ENCODE data around the gene YIF1A.
"Not testable (repeated sequence)": the region's sequence is repeated elsewhere in the genome, so short reads cannot be mapped to it uniquely, and the experiment has no call there.

YIF1A gene

DNA sequence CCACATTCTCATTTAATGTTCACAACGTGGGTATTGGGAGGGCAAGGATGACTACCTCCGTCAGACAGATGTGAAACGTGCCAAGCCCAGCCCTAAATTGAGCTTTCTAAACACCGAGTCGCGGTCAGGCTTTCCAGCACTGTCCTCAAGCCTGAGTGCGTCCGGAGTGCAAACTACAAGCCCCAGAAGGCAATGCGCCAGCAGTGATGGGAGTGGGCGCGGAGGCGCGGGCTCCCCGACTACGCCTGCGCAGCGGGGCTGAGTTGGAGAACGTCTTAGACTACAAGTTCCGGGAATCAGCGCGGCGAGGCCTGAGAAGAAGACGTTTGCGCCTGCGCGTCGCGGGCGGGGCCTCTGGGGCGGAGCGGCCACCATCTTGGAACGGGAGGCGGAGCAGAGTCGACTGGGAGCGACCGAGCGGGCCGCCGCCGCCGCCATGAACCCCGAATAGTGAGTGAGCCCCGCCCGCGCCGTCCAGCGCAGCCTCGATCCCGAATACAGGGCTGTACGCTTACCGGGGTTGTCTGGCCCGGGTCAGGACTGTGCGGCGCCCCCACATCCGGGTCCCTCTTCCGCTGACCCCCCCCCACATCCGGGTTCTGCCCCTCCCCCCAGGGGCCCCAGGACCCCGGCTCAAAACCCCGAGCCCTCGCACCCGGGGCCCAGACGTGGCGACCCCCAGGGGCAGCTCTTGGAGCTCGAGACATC lies 20.5 kb downstream of the YIF1A start, which contains the start of gene RAB1B:
Gene RAB1B, plus strand, starts transcription at position 396 of the 708 bp plus-strand sequence. Its CDS starts 41 bp downstream, at position 437.
- peak; percentile 99 for DNase-seq

DNA sequence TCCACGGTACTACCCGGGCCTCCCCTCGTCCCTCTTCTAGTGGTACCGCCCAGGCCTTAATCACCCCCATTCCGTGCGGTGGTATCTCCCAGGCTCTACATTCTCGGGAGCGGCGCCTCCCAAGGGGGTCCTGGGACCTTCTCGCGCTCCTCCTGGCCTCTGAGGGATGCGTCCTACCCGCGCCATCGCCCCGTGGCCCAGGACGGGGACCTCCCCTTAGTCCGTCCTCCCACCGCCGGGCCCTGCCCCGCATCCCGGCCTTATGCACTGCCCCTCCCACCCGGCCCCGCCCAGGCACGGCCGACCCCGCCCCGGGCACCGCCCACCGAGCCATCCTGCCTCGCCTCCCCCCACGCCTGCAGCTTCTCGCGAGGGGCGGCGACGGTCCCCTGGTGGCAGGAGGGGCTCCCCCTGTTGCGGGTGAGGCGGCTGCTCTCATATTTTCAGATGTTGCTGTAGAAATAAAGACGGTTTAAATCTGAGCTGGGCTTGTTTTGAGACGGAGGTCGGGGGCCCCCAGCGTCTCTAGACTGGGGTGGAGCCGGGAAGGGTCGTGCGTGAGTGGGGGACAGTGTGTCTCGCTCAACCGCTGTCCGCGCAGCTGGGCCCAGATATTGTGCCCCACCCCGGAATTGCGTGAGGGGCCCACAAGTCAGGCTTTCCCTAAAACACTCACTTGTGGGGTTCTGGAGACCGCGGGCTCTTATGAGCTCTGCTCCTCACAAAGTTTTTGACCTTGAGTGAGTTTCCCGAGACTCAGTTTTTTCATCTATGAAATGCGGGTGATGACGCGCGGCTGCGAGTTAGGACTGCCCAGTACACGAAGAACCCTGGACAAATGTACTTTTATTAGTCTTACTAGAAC lies 21.3 kb downstream of the YIF1A start:
- DNase-seq, result peak; percentile 83

DNA sequence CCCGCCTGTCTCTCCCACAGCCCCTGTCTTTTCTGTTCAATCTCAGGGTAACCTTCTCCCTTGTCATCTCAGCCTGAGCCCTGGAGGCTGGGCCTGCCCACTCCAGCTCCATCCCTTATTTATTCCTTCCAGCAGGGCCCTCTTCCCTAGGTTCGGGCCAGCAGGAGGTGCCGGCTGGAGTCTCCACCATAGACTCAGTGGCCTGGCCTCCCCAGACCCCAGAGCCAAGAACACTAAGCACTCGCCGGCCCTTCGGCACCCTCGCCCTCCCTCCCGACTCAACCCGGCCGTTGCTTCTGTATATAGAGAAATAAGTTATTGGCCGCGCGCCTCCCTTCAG lies 21.9 kb downstream of the YIF1A start:
- DNase-seq, result no peak

- DNase-seq, result no peak
Measured at GRCh38 chr11:66266378-66267038, 22.4 kb downstream of the YIF1A start.

DNA sequence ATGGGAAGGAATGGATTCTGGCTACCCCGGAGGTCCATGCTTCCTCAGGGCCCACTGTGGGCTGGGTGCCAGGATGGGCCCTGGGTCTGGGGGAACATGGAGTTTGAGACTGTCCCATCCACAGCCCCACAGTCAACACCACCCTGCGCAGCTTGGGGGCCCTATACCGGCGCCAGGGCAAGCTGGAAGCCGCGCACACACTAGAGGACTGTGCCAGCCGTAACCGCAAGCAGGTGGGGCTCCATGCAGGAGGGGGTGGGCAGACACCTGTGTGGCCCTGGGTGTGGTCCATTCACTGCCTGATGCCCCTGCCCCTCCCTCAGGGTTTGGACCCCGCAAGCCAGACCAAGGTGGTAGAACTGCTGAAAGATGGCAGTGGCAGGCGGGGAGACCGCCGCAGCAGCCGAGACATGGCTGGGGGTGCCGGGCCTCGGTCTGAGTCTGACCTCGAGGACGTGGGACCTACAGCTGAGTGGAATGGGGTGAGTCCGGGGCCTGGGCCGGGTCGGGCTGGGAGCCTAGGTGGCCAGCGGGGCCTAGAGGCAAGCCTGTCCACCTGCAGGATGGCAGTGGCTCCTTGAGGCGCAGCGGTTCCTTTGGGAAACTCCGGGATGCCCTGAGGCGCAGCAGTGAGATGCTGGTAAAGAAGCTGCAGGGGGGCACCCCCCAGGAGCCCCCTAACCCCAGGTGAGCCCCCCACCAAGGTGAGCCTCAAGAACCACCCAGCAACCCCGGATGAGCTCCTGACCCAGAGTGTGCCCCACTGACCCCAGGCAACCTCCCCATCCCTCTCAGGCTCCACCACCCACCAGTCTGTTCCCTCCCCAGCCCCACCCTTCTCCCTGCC lies 23.2 kb downstream of the YIF1A start:
- DNase-seq, result no peak

- no peak for DNase-seq
Measured at GRCh38 chr11:66264914-66265313, 24.0 kb downstream of the YIF1A start.

GRCh38 chr11:66264383-66264782 lies 24.6 kb downstream of the YIF1A start:
- no peak for DNase-seq

DNA sequence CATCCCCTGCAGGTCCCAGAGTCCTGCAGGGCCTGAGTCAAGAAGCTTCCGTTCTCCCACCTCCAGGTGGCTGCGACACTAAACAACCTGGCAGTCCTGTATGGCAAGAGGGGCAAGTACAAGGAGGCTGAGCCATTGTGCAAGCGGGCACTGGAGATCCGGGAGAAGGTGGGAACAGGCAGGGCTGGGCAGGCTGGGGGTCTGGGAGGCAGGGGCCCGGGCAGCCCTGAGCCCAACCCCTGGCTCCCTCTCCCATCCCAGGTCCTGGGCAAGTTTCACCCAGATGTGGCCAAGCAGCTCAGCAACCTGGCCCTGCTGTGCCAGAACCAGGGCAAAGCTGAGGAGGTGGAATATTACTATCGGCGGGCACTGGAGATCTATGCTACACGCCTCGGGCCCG lies 25.2 kb downstream of the YIF1A start:
- DNase-seq, result no peak

DNA sequence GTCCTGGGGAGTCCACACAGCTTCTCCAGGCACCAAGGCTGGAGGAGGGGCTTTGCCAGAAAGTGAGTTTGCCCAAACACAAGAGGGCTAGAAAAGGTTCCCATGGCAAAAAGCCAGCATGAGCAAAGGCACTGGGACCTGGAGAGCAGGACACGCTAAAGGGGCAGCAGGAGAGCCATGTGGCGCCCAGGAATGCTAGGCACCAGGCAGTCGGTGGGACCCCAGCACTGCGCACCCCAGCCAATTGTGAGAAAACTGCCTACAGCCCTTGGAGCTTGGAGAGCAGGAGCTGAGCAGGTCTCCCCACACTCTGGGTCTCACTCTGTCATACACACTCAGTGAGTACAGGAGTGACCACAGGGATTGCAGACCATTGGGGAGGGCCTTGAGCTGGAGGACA lies 25.7 kb downstream of the YIF1A start:
- no peak for DNase-seq

DNA sequence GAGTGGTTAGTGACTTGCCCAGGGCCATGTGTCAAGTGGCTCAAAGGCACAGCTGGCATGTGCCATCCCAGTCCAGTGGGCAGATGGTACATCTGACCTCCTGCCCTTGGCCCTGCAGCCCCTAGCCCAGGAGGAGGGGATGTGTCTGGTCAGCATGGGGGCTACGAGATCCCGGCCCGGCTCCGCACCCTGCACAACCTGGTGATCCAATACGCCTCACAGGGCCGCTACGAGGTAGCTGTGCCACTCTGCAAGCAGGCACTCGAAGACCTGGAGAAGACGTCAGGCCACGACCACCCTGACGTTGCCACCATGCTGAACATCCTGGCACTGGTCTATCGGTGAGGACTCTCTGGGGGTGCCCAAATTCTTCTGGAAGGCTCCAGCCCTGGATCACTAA lies 26.2 kb downstream of the YIF1A start:
- DNase-seq, result no peak

DNA sequence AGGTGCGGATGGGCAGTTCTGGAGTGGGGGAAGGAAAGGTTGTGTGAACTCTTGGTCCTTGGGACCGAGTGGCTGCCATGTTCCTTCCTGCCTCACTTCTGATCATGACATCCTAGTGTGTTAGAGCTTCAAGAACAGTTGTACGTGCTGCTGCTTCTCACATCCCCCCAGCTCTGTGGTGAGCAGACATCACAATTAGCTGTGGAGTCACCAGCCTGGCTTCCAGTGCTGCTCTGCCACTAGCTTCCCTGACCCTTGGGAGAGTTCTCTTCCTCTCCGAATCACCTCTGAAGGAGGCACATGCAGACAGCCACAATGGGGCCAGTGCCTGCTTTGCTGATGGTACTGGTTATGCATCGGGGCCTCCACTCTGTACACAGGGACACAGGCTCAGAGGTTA lies 26.8 kb downstream of the YIF1A start:
- DNase-seq, result no peak

DNA sequence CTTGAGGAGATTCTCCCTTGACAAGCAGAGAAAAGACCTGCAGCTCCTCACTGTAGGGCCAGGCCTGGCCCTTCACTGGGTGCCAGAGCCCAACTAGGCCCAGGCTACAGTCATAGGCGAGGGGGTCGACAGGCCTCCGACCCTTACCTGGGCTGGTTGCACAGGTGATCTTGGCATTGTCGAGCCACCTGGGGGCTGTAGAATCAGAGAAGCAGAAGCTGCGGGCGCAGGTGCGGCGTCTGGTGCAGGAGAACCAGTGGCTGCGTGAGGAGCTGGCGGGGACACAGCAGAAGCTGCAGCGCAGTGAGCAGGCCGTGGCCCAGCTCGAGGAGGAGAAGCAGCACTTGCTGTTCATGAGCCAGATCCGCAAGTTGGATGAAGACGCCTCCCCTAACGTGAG lies 27.4 kb downstream of the YIF1A start:
- no peak for DNase-seq

DNA sequence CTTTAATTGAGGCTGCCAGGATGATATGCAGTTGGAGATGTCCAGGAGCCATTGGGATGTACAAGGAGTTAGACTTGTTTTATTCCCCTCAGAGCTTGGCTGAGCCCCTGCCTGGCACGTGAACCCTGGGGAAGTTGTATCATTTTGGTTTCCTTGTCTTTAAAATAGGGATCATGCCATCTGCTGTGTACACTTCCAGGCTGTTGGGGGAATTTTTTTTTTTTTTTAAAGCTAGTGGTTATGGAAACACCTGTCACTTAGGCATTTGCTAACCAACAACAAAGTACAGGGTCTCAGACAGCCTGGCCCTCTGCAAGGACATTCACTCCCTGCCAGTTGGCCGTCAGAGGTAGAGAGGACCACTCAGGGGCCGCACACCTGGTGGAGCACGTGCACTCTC lies 29.0 kb downstream of the YIF1A start:
- DNase-seq, result no peak

DNA sequence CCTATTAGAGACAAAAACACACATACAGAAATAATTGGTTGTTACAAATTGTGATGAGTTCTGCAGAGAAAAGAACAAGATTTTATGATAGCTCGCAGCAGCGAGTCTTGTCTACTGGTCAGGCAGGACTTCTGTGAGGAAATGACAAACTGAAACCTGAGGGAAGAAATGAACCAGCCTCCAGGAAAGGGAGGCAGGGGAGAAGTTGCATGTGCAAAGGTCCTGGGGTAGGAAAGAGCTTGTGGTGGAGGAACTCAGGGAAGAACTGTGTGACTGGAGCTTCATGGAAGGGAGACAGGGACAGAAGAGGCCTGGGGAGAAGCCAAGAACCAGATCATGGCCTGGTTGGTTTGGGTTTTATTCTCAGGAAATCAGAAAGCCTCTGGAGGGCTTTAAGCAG lies 29.7 kb downstream of the YIF1A start:
- DNase-seq, result no peak

DNA sequence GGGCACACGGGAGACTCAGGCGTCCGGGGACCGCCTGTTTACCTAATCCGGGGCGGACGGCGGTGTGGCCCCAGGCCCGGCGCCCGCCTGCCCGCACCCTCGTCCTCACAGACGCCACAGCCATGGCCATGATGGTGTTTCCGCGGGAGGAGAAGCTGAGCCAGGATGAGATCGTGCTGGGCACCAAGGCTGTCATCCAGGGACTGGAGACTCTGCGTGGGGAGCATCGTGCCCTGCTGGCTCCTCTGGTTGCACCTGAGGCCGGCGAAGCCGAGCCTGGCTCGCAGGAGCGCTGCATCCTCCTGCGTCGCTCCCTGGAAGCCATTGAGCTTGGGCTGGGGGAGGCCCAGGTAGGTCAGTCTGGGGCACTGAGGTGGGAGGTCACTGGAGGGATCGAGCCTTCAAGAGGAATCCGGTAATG lies 30.5 kb downstream of the YIF1A start:
- no peak for DNase-seq

- DNase-seq, result not testable (repeated sequence)
Measured at GRCh38 chr11:66253081-66253480, 35.9 kb downstream of the YIF1A start.

DNA sequence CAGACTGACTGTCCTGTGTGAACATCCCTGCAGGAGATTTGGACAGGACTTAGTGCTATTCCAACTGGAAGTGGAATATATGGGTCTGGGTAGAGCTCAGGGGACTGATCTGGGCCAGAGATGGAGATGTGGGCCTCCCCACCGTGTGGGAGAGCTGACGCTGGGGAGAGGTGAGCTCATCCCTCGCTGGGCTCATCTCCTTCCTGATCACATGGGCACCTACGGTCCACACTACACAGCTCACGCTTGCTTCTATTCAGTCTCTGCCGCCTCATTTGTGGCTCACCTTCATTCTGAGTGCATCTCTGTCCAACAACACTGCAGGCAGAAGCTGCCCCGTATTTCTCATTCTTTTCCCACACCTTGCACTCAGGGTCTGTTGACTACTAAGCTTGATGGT lies 37.1 kb downstream of the YIF1A start:
- no peak for DNase-seq

DNA sequence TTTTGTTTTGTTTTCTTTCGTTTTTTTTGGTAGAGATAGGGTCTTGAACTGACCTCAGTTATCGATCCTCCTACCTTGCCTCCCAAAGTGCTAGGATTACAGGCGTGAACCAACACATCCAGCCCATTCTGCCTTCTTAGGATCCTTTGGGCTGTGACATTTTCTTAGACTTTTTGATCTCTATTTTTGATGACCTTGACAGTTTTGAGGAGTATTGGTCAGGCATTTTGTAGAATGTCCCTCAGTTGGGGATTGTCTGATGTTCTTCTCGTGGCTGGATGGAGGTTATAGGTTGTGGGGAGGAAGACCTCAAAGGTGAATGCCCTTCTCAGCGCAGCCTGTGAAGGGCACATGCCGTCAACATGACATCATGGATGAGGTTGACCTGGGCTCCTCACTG lies 40.0 kb downstream of the YIF1A start:
- DNase-seq, result no peak

DNA sequence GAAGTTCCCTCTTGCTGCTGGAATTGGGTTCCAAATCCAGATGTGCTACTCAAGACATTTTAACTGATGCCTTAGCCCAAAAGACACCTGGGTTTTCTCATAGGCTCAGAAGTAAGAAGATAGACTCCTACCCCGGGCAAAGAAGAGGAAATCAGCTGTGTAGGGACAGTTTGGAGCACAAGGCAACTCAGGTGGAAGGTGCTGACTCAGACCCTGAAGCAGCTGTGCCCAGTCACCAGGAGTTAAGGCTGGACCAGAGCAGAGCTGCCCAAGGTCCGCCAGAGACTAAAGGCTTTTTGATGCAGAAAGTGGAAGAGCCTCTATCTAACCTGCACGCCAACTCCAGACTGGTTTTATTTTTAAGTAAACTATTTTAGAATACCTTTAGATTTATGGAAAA lies 41.1 kb downstream of the YIF1A start:
- DNase-seq, result no peak

DNA sequence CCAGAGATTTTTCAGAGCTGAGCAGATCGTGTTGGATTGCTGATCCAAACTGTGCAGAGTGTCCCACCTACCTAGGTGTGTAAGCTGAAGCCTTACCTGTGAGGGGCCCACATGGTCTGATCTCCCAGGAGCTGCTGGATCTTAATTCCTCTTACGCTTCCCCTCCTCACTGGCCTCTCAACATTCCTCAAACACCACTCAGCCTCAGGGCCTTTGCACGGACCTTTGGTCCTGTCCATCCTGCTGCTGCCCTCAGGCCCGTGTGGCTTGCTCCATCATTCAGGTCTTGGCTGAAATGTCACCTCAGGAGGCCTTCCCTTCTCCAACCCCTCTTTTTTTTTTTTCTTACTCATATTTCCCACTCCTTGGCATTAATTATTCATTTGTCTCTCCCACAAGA lies 41.6 kb downstream of the YIF1A start:
- DNase-seq, result no peak

- no peak for DNase-seq
Measured at GRCh38 chr11:66243782-66244535, 45.0 kb downstream of the YIF1A start.
